Measurements from ENCODE around the gene SYN1.

DNA sequence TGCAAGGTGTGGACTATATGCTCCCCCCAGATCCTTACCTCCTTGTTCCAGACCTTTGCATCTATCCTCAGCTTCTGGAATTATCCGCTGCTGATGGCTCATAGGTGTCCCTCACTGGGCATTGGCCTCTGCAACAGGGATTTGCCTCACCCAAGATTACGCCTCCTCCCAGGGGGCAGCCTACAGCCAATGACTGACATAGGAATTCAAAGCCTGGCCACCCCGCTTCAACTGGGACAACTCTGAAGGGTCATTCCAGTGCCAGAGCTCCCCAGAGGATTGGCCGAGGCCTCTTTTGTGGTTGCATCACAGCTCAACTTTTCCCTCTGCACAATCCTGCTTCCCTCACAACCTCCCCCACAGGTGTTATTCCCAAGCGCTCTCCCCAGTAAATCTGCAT, 5.0 kb downstream of the SYN1 start:
- TF ChIP-seq, protein P1, sequence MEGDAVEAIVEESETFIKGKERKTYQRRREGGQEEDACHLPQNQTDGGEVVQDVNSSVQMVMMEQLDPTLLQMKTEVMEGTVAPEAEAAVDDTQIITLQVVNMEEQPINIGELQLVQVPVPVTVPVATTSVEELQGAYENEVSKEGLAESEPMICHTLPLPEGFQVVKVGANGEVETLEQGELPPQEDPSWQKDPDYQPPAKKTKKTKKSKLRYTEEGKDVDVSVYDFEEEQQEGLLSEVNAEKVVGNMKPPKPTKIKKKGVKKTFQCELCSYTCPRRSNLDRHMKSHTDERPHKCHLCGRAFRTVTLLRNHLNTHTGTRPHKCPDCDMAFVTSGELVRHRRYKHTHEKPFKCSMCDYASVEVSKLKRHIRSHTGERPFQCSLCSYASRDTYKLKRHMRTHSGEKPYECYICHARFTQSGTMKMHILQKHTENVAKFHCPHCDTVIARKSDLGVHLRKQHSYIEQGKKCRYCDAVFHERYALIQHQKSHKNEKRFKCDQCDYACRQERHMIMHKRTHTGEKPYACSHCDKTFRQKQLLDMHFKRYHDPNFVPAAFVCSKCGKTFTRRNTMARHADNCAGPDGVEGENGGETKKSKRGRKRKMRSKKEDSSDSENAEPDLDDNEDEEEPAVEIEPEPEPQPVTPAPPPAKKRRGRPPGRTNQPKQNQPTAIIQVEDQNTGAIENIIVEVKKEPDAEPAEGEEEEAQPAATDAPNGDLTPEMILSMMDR (conservative IDR thresholded peaks at IDR 0.05; ENCODE audit: low read depth in 2 of 2) = no peak
- TF ChIP-seq CREB1 (CRISPR knock-in tag; IDR thresholded peaks at IDR 0.05; ENCODE audit: low read depth) (no peak), EZH2phosphoT487 (IDR thresholded peaks at IDR 0.05; ENCODE audit: unreplicated experiment) (no peak), POLR2AphosphoS5 (IDR thresholded peaks at IDR 0.05; ENCODE audit: low read depth) (no peak), EZH2 (IDR thresholded peaks at IDR 0.05; ENCODE audit: low read depth, unreplicated experiment) (no peak), ZNF331 (CRISPR knock-in tag; IDR thresholded peaks at IDR 0.05; ENCODE audit: low read depth) (no peak)
- TF ChIP-seq, protein P2, sequence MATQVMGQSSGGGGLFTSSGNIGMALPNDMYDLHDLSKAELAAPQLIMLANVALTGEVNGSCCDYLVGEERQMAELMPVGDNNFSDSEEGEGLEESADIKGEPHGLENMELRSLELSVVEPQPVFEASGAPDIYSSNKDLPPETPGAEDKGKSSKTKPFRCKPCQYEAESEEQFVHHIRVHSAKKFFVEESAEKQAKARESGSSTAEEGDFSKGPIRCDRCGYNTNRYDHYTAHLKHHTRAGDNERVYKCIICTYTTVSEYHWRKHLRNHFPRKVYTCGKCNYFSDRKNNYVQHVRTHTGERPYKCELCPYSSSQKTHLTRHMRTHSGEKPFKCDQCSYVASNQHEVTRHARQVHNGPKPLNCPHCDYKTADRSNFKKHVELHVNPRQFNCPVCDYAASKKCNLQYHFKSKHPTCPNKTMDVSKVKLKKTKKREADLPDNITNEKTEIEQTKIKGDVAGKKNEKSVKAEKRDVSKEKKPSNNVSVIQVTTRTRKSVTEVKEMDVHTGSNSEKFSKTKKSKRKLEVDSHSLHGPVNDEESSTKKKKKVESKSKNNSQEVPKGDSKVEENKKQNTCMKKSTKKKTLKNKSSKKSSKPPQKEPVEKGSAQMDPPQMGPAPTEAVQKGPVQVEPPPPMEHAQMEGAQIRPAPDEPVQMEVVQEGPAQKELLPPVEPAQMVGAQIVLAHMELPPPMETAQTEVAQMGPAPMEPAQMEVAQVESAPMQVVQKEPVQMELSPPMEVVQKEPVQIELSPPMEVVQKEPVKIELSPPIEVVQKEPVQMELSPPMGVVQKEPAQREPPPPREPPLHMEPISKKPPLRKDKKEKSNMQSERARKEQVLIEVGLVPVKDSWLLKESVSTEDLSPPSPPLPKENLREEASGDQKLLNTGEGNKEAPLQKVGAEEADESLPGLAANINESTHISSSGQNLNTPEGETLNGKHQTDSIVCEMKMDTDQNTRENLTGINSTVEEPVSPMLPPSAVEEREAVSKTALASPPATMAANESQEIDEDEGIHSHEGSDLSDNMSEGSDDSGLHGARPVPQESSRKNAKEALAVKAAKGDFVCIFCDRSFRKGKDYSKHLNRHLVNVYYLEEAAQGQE (IDR thresholded peaks at IDR 0.05; ENCODE audit: unreplicated experiment) = no peak
- TF ChIP-seq, protein P3, sequence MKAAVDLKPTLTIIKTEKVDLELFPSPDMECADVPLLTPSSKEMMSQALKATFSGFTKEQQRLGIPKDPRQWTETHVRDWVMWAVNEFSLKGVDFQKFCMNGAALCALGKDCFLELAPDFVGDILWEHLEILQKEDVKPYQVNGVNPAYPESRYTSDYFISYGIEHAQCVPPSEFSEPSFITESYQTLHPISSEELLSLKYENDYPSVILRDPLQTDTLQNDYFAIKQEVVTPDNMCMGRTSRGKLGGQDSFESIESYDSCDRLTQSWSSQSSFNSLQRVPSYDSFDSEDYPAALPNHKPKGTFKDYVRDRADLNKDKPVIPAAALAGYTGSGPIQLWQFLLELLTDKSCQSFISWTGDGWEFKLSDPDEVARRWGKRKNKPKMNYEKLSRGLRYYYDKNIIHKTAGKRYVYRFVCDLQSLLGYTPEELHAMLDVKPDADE (IDR thresholded peaks at IDR 0.05) = no peak
- TF ChIP-seq, protein P4, sequence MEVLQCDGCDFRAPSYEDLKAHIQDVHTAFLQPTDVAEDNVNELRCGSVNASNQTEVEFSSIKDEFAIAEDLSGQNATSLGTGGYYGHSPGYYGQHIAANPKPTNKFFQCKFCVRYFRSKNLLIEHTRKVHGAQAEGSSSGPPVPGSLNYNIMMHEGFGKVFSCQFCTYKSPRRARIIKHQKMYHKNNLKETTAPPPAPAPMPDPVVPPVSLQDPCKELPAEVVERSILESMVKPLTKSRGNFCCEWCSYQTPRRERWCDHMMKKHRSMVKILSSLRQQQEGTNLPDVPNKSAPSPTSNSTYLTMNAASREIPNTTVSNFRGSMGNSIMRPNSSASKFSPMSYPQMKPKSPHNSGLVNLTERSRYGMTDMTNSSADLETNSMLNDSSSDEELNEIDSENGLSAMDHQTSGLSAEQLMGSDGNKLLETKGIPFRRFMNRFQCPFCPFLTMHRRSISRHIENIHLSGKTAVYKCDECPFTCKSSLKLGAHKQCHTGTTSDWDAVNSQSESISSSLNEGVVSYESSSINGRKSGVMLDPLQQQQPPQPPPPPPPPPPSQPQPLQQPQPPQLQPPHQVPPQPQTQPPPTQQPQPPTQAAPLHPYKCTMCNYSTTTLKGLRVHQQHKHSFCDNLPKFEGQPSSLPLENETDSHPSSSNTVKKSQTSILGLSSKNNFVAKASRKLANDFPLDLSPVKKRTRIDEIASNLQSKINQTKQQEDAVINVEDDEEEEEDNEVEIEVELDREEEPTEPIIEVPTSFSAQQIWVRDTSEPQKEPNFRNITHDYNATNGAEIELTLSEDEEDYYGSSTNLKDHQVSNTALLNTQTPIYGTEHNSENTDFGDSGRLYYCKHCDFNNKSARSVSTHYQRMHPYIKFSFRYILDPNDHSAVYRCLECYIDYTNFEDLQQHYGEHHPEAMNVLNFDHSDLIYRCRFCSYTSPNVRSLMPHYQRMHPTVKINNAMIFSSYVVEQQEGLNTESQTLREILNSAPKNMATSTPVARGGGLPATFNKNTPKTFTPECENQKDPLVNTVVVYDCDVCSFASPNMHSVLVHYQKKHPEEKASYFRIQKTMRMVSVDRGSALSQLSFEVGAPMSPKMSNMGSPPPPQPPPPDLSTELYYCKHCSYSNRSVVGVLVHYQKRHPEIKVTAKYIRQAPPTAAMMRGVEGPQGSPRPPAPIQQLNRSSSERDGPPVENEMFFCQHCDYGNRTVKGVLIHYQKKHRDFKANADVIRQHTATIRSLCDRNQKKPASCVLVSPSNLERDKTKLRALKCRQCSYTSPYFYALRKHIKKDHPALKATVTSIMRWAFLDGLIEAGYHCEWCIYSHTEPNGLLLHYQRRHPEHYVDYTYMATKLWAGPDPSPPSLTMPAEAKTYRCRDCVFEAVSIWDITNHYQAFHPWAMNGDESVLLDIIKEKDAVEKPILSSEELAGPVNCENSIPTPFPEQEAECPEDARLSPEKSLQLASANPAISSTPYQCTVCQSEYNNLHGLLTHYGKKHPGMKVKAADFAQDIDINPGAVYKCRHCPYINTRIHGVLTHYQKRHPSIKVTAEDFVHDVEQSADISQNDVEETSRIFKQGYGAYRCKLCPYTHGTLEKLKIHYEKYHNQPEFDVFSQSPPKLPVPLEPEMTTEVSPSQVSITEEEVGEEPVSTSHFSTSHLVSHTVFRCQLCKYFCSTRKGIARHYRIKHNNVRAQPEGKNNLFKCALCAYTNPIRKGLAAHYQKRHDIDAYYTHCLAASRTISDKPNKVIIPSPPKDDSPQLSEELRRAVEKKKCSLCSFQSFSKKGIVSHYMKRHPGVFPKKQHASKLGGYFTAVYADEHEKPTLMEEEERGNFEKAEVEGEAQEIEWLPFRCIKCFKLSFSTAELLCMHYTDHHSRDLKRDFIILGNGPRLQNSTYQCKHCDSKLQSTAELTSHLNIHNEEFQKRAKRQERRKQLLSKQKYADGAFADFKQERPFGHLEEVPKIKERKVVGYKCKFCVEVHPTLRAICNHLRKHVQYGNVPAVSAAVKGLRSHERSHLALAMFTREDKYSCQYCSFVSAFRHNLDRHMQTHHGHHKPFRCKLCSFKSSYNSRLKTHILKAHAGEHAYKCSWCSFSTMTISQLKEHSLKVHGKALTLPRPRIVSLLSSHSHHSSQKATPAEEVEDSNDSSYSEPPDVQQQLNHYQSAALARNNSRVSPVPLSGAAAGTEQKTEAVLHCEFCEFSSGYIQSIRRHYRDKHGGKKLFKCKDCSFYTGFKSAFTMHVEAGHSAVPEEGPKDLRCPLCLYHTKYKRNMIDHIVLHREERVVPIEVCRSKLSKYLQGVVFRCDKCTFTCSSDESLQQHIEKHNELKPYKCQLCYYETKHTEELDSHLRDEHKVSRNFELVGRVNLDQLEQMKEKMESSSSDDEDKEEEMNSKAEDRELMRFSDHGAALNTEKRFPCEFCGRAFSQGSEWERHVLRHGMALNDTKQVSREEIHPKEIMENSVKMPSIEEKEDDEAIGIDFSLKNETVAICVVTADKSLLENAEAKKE (CRISPR knock-in tag; IDR thresholded peaks at IDR 0.05) = no peak

Data from GM23338 (cell line).